OCI-LY3 (cell line): ENCODE measurements around the gene MRPL42.
"Not testable (repeated sequence)": the region's sequence is repeated elsewhere in the genome, so short reads cannot be mapped to it uniquely, and the experiment has no call there.

Experiments
- H2AFZ ChIP-seq: fragments of 200-600, 300-600 bp; shearing (Covaris generic); 2 replicates; pipeline ENCODE4 v1.6.0; 2014; ENCODE audit warnings: antibody characterized with exemption, low read depth, low read length
- H3K27ac ChIP-seq: fragments of 200-600, 300-600 bp; sonication (generic); 2 replicates; pipeline ENCODE4 v1.5.1; 2014; ENCODE audit warnings: mild to moderate bottlenecking, low read length, moderate library complexity, mixed read lengths
- H3K27me3 ChIP-seq: fragments of 200-600, 300-600 bp; sonication (generic); 2 replicates; pipeline ENCODE4 v1.6.1; 2014; ENCODE audit warnings: low read depth, low read length, mixed read lengths
- H3K36me3 ChIP-seq: fragments of 200-600, 300-600 bp; sonication (generic); replicated peaks from 2 replicates; pipeline ENCODE3; 2014; ENCODE audit warnings: low read depth, low read length, mixed read lengths
- H3K4me1 ChIP-seq: fragments of 300-600, 200-600 bp; sonication (generic); 2 replicates; pipeline ENCODE4 v1.6.1; 2014; ENCODE audit warnings: low read length, mixed read lengths
- H3K4me2 ChIP-seq: fragments of 200-600, 300-600 bp; sonication (generic); 2 replicates; pipeline ENCODE4 v1.6.1; 2014; ENCODE audit warnings: low read length, mixed read lengths
- H3K4me3 ChIP-seq: fragments of 300-600, 200-600 bp; sonication (generic); 2 replicates; pipeline ENCODE4 v1.5.1; 2014; ENCODE audit warnings: antibody characterized with exemption, mild to moderate bottlenecking, low read length, moderate library complexity
- H3K79me2 ChIP-seq: fragments of 300-600, 200-600 bp; shearing (Covaris generic); 2 replicates; pipeline ENCODE4 v1.6.1; 2014; ENCODE audit warnings: mild to moderate bottlenecking, low read length, mixed read lengths
- H3K9ac ChIP-seq: fragments of 300-600, 200-600 bp; shearing (Covaris generic); 2 replicates; pipeline ENCODE4 v1.6.0; 2014; ENCODE audit warnings: mild to moderate bottlenecking, low read length, moderate library complexity
- H3K9me3 ChIP-seq: fragments of 200-600, 300-600 bp; shearing (Covaris generic); 2 replicates; pipeline ENCODE4 v1.6.1; 2014; ENCODE audit warnings: low read length, mixed read lengths; ENCODE audit not compliant: insufficient read depth
- H4K20me1 ChIP-seq: fragments of 200-600, 300-600 bp; sonication (generic); 2 replicates; pipeline ENCODE4 v1.6.1; 2016; ENCODE audit warnings: low read length, mixed read lengths; ENCODE audit not compliant: insufficient read depth
- EZH2phosphoT487 ChIP-seq: fragments of 200-600 bp; shearing (Covaris generic); IDR thresholded peaks from 2 replicates; pipeline ENCODE4 v1.6.1; 2018; ENCODE audit warnings: antibody characterized with exemption, mixed run types, low read depth
- TF ChIP-seq, protein P1 (sequence below): fragments of 200-600, 300-600 bp; sonication (generic); IDR thresholded peaks from 2 replicates; pipeline ENCODE4 v1.5.1; 2014; ENCODE audit warnings: antibody characterized with exemption, low read length, low read depth

The MRPL42 gene

DNA sequence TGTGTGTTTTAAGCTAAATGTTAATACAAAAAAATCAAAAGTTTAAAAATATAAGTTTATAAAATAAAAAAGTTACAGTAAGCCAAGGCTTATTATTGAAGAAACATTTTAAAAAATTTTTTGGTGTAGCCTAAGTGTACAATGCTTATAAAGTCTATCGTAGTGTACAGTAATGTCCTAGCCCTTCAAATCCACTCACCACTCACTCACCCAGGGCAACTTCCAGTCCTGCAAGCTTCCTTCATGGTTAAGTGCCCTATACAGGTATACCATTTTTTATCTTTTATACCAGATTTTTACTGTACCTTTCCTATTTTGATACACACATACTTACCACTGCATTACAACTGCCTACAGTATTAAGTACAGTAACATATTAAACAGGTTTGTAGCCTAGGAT, 37.5 kb upstream of the MRPL42 start:
- Histone ChIP-seq H3K9ac (no peak overlapping the region), H3K79me2 (peaks cover 100% of the 10 kb centered on the region), H3K9me3 (no peaks in the 10 kb centered on the region), H3K27me3 (no peaks in the 10 kb centered on the region), H3K4me1 (peaks cover 34% of the 10 kb centered on the region), H3K4me3 (no peak overlapping the region), H3K27ac (no peak overlapping the region), H2AFZ (no peak overlapping the region), H3K4me2 (no peak overlapping the region), H4K20me1 (peaks cover 88% of the 10 kb centered on the region), H3K36me3 (peaks cover 14% of the 10 kb centered on the region)
- TF ChIP-seq, protein P1, sequence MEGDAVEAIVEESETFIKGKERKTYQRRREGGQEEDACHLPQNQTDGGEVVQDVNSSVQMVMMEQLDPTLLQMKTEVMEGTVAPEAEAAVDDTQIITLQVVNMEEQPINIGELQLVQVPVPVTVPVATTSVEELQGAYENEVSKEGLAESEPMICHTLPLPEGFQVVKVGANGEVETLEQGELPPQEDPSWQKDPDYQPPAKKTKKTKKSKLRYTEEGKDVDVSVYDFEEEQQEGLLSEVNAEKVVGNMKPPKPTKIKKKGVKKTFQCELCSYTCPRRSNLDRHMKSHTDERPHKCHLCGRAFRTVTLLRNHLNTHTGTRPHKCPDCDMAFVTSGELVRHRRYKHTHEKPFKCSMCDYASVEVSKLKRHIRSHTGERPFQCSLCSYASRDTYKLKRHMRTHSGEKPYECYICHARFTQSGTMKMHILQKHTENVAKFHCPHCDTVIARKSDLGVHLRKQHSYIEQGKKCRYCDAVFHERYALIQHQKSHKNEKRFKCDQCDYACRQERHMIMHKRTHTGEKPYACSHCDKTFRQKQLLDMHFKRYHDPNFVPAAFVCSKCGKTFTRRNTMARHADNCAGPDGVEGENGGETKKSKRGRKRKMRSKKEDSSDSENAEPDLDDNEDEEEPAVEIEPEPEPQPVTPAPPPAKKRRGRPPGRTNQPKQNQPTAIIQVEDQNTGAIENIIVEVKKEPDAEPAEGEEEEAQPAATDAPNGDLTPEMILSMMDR = no peak
- TF ChIP-seq EZH2phosphoT487 = no peak

DNA sequence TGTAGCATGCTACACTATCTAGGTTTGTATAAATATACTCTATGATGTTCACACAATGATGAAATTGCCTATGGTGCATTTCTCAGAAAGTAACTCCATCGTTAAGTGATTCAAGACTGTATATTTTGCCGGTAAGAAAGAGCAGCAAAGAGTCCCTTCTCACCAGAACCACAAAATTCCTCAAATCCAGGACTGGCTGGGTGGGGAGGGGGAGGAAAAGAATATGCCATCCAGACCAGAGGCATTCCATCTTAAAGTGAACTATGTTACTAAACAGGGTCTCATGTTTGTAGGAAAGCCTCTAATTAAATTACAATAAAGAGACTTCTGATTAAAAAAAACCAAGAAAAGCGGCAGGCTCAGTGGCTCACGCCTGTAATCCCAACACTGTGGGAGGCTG, 37.0 kb upstream of the MRPL42 start:
- H3K27me3 ChIP-seq = no peaks in the 10 kb centered on the region
- no peak overlapping the region for H3K4me2 ChIP-seq
- no peak overlapping the region for H3K9ac ChIP-seq
- no peaks in the 10 kb centered on the region for H3K9me3 ChIP-seq
- H3K36me3 ChIP-seq = peaks cover 14% of the 10 kb centered on the region
- peaks cover 32% of the 10 kb centered on the region for H3K4me1 ChIP-seq
- H2AFZ ChIP-seq = no peak overlapping the region
- no peak overlapping the region for H3K4me3 ChIP-seq
- TF ChIP-seq, protein P1 = no peak
- TF ChIP-seq EZH2phosphoT487 = no peak
- peaks cover 100% of the 10 kb centered on the region for H3K79me2 ChIP-seq
- H3K27ac ChIP-seq = no peak overlapping the region
- peaks cover 87% of the 10 kb centered on the region for H4K20me1 ChIP-seq

DNA sequence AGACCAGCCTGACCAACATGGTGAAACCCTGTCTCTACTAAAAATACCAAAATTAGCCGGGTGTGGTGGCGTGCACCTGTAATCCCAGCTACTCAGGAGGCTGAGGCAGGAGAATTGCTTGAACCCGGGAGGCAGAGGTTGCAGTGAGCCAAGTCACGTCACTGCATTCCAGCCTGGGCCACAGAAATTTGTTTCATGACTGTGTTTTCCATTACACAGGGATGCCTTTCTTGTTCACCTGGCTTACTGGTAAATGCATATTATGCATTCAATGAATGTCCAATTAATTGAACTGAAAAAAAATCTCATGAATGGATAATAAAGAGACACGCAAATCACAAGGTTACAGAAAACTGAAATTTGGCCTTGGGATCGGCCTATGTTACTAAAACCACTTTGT, 35.3 kb upstream of the MRPL42 start:
- not testable (repeated sequence) for H3K4me3 ChIP-seq, H3K4me2 ChIP-seq, H3K27ac ChIP-seq, H3K9me3 ChIP-seq, H2AFZ ChIP-seq, H3K9ac ChIP-seq, H3K27me3 ChIP-seq
- peaks cover 14% of the 10 kb centered on the region for H3K36me3 ChIP-seq
- peaks cover 32% of the 10 kb centered on the region for H3K4me1 ChIP-seq
- H3K79me2 ChIP-seq = peaks cover 100% of the 10 kb centered on the region
- peaks cover 88% of the 10 kb centered on the region for H4K20me1 ChIP-seq

DNA sequence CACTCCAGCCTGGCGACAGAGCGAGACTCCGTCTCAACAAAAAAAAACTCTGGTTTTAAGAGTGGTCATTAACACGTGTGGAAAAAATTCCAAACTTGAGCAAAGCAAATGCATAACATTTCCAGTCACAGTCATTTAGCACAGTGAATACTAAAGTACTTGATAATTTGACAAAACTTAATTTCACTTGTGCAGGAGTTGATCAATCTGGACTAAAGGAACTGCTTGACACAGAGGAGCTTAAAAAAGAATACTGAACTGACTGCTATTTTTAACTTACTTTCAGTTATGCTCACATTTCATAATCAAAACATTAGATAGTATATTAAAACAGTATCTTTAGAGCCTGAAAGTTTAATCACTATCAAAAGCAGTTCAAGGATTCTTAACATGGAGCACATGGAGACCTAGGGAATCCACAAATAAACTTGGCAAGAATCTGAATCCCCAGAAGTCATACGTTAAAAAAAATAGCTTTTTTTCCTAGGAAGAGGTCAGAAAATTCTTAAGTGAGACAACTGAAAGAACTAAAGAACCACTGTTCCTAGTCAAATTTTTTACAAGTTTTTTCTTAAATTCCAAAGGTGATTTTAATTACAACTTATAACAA, 33.0 kb upstream of the MRPL42 start:
- H3K27ac ChIP-seq = no peak overlapping the region
- H3K27me3 ChIP-seq = no peaks in the 10 kb centered on the region
- H3K4me2 ChIP-seq = no peak overlapping the region
- peaks cover 49% of the 10 kb centered on the region for H3K4me1 ChIP-seq
- H3K79me2 ChIP-seq = peaks cover 100% of the 10 kb centered on the region
- no peak overlapping the region for H3K9ac ChIP-seq
- no peaks in the 10 kb centered on the region for H3K9me3 ChIP-seq
- H3K4me3 ChIP-seq = no peak overlapping the region
- no peak for TF ChIP-seq EZH2phosphoT487
- TF ChIP-seq, protein P1 = no peak
- peaks cover 89% of the 10 kb centered on the region for H4K20me1 ChIP-seq
- no peak overlapping the region for H2AFZ ChIP-seq
- H3K36me3 ChIP-seq = peaks cover 12% of the 10 kb centered on the region
